ENCODE data around the gene ECE1.
A peak's percentile ranks its signal among the peaks of the same experiment; 100 is the strongest.
"Not testable (repeated sequence)": the region's sequence is repeated elsewhere in the genome, so short reads cannot be mapped to it uniquely, and the experiment has no call there.

The ECE1 gene

GRCh38 chr1:21290546-21290944 is 282 bp upstream of the ECE1 start:
- DNase-seq = no peak

GRCh38 chr1:21289127-21289526 is 1.1 kb downstream of the ECE1 start:
- no peak for DNase-seq

- no peak for DNase-seq
Observed at GRCh38 chr1:21287905-21288514, 2.3 kb downstream of the ECE1 start.

GRCh38 chr1:21285386-21285785 is 4.9 kb downstream of the ECE1 start:
- DNase-seq = not testable (repeated sequence)

- DNase-seq = no peak
Observed at GRCh38 chr1:21285055-21285372, 5.2 kb downstream of the ECE1 start.

GRCh38 chr1:21284206-21285054 is 5.8 kb downstream of the ECE1 start:
- no peak for DNase-seq

GRCh38 chr1:21283524-21283923 is 6.7 kb downstream of the ECE1 start:
- DNase-seq = no peak

- DNase-seq = not testable (repeated sequence)
Observed at GRCh38 chr1:21282020-21282419, 8.2 kb downstream of the ECE1 start.

- DNase-seq = no peak
Observed at GRCh38 chr1:21280482-21280881, 9.8 kb downstream of the ECE1 start.

- no peak for DNase-seq
Observed at GRCh38 chr1:21280011-21280471, 10.2 kb downstream of the ECE1 start.

- peak; percentile 44 for DNase-seq
Observed at GRCh38 chr1:21278860-21279845, 11.1 kb downstream of the ECE1 start.

GRCh38 chr1:21278208-21278859 is 11.9 kb downstream of the ECE1 start:
- no peak for DNase-seq

GRCh38 chr1:21277180-21277579 is 13.1 kb downstream of the ECE1 start:
- no peak for DNase-seq

- no peak for DNase-seq
Observed at GRCh38 chr1:21272540-21272939, 17.7 kb downstream of the ECE1 start.

- DNase-seq = no peak
Observed at GRCh38 chr1:21271550-21271949, 18.7 kb downstream of the ECE1 start.

- peak; percentile 66 for DNase-seq
Observed at GRCh38 chr1:21270086-21270689, 20.1 kb downstream of the ECE1 start.

GRCh38 chr1:21269461-21270085 is 20.7 kb downstream of the ECE1 start:
- DNase-seq = no peak

- DNase-seq = no peak
Observed at GRCh38 chr1:21268281-21269239, 21.7 kb downstream of the ECE1 start.

- DNase-seq = no peak
Observed at GRCh38 chr1:21267191-21268077, 22.8 kb downstream of the ECE1 start.
